ENCODE measurements around the gene ZBED6. TPM values are rescaled to one million over a fixed set of nuclear protein-coding genes. Genes with fewer than 3 reads are reported as not detected.
"Not testable (repeated sequence)": the region's sequence is repeated elsewhere in the genome, so short reads cannot be mapped to it uniquely, and the experiment has no call there.

ZBED6 gene
- total and polyA plus RNA-seq, 2 donors from 2014 or later, result 0.15 to 37.2 TPM

DNA sequence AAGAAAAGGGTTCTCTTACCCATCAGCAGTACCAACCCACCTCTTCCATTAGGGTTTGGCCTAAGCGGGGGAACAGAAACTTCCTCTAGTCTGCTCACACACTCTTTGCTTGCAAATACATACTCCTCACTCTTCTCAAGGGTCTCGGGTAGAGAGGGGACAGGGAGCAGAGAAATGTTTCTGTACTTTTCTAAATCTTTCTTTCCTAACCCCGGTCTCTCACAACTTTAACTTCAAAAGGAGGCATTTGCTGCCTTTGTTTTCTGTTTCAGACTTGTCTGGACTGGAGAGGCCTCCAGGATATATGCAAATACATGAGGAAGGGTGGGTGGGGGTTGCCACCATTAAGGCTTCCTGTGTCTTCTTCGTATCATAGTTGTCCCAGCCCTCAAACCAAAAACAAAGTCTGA lies 41.0 kb upstream of the ZBED6 start:
- TF ChIP-seq CTCF (IDR thresholded peaks at IDR 0.05; ENCODE audit: borderline replicate concordance, extremely low read depth, insufficient read depth), result no peak
- FAIRE-seq (no peak), DNase-seq (no peak)
- H3K9me3 ChIP-seq (ENCODE audit: control insufficient read depth in 2 of 3, insufficient read depth in 1 of 3, low read length in 3 of 3), result no peaks in the 10 kb centered on the region
- intact Hi-C loops (cut with DNase I), result no loop called here
- H3K27me3 ChIP-seq (ENCODE audit: control insufficient read depth, insufficient read depth, low read length), result no peaks in the 10 kb centered on the region
- no peak overlapping the region for H3K27ac ChIP-seq (ENCODE audit: low read depth in 2 of 2, low read length in 2 of 2)
- no peaks in the 10 kb centered on the region for H3K4me1 ChIP-seq (ENCODE audit: control insufficient read depth in 2 of 3, insufficient read depth in 2 of 3, low read depth in 1 of 3, low read length in 3 of 3)
- no peak overlapping the region for H3K9ac ChIP-seq (ENCODE audit: low read length in 3 of 3)
- no peak overlapping the region for H3K4me3 ChIP-seq (ENCODE audit: low read length in 3 of 3)
- H3K36me3 ChIP-seq (ENCODE audit: control insufficient read depth in 2 of 3, insufficient read depth in 3 of 3, low read length in 3 of 3), result no peaks in the 10 kb centered on the region

GRCh38 chr1:203756036-203756435 lies 39.4 kb upstream of the ZBED6 start:
- no peak for DNase-seq
- FAIRE-seq, result no peak
- no peaks in the 10 kb centered on the region for H3K9me3 ChIP-seq (ENCODE audit: control insufficient read depth in 2 of 3, insufficient read depth in 1 of 3, low read length in 3 of 3)
- H3K4me1 ChIP-seq (ENCODE audit: control insufficient read depth in 2 of 3, insufficient read depth in 2 of 3, low read depth in 1 of 3, low read length in 3 of 3), result no peaks in the 10 kb centered on the region
- no peaks in the 10 kb centered on the region for H3K27me3 ChIP-seq (ENCODE audit: control insufficient read depth, insufficient read depth, low read length)
- TF ChIP-seq CTCF (IDR thresholded peaks at IDR 0.05; ENCODE audit: borderline replicate concordance, extremely low read depth, insufficient read depth), result no peak
- no peaks in the 10 kb centered on the region for H3K36me3 ChIP-seq (ENCODE audit: control insufficient read depth in 2 of 3, insufficient read depth in 3 of 3, low read length in 3 of 3)
- no peak overlapping the region for H3K4me3 ChIP-seq (ENCODE audit: low read length in 3 of 3)
- H3K27ac ChIP-seq (ENCODE audit: low read depth in 2 of 2, low read length in 2 of 2), result no peak overlapping the region
- H3K9ac ChIP-seq (ENCODE audit: low read length in 3 of 3), result no peak overlapping the region
- intact Hi-C loops (cut with DNase I), result no loop called here

- intact Hi-C loops (cut with DNase I); DNase-seq; FAIRE-seq; H3K9ac ChIP-seq (ENCODE audit: low read length in 3 of 3); H3K27ac ChIP-seq (ENCODE audit: low read depth in 2 of 2, low read length in 2 of 2); H3K4me3 ChIP-seq (ENCODE audit: low read length in 3 of 3); H3K27me3 ChIP-seq (ENCODE audit: control insufficient read depth, insufficient read depth, low read length); H3K9me3 ChIP-seq (ENCODE audit: control insufficient read depth in 2 of 3, insufficient read depth in 1 of 3, low read length in 3 of 3); H3K36me3 ChIP-seq (ENCODE audit: control insufficient read depth in 2 of 3, insufficient read depth in 3 of 3, low read length in 3 of 3); H3K4me1 ChIP-seq (ENCODE audit: control insufficient read depth in 2 of 3, insufficient read depth in 2 of 3, low read depth in 1 of 3, low read length in 3 of 3): not testable (repeated sequence)
Observed at GRCh38 chr1:203758749-203759148, 36.7 kb upstream of the ZBED6 start.

GRCh38 chr1:203760506-203760905 lies 34.9 kb upstream of the ZBED6 start:
- H3K27me3 ChIP-seq (ENCODE audit: control insufficient read depth, insufficient read depth, low read length), result no peaks in the 10 kb centered on the region
- H3K9me3 ChIP-seq (ENCODE audit: control insufficient read depth in 2 of 3, insufficient read depth in 1 of 3, low read length in 3 of 3), result no peaks in the 10 kb centered on the region
- FAIRE-seq (no peak), DNase-seq (no peak)
- no peak for TF ChIP-seq CTCF (IDR thresholded peaks at IDR 0.05; ENCODE audit: borderline replicate concordance, extremely low read depth, insufficient read depth)
- H3K9ac ChIP-seq (ENCODE audit: low read length in 3 of 3), result no peak overlapping the region
- H3K4me3 ChIP-seq (ENCODE audit: low read length in 3 of 3), result no peak overlapping the region
- H3K36me3 ChIP-seq (ENCODE audit: control insufficient read depth in 2 of 3, insufficient read depth in 3 of 3, low read length in 3 of 3), result no peaks in the 10 kb centered on the region
- H3K4me1 ChIP-seq (ENCODE audit: control insufficient read depth in 2 of 3, insufficient read depth in 2 of 3, low read depth in 1 of 3, low read length in 3 of 3), result no peaks in the 10 kb centered on the region
- no peak overlapping the region for H3K27ac ChIP-seq (ENCODE audit: low read depth in 2 of 2, low read length in 2 of 2)
- intact Hi-C loops (cut with DNase I), result no loop called here

- H3K4me3 ChIP-seq (ENCODE audit: low read length in 3 of 3); DNase-seq; intact Hi-C loops (cut with DNase I); H3K27ac ChIP-seq (ENCODE audit: low read depth in 2 of 2, low read length in 2 of 2); FAIRE-seq; H3K36me3 ChIP-seq (ENCODE audit: control insufficient read depth in 2 of 3, insufficient read depth in 3 of 3, low read length in 3 of 3); H3K4me1 ChIP-seq (ENCODE audit: control insufficient read depth in 2 of 3, insufficient read depth in 2 of 3, low read depth in 1 of 3, low read length in 3 of 3); H3K9me3 ChIP-seq (ENCODE audit: control insufficient read depth in 2 of 3, insufficient read depth in 1 of 3, low read length in 3 of 3); H3K27me3 ChIP-seq (ENCODE audit: control insufficient read depth, insufficient read depth, low read length); H3K9ac ChIP-seq (ENCODE audit: low read length in 3 of 3): not testable (repeated sequence)
Observed at GRCh38 chr1:203761958-203762357, 33.5 kb upstream of the ZBED6 start.

Measured in kidney (tissue), 14 donors.